Parathyroid adenoma (tissue), 2 donors: ENCODE data around the gene ARHGAP44.

Experiments used
- H2AFZ ChIP-seq: fragments of 300-600 bp; sonication (generic); one replicate; pipeline ENCODE4 v1.7.0; 2017; ENCODE audit warnings: antibody characterized with exemption, mild to moderate bottlenecking
- H3K27ac ChIP-seq: fragments of 300-600 bp; sonication (generic); one replicate; pipeline ENCODE4 v1.7.0; 2017
- H3K27me3 ChIP-seq: fragments of 300-600 bp; sonication (generic); one replicate; pipeline ENCODE4 v1.7.0; 2017; ENCODE audit warnings: low read length; ENCODE audit not compliant: control insufficient read depth, insufficient read depth
- H3K36me3 ChIP-seq: fragments of 300-600 bp; sonication (generic); one replicate; pipeline ENCODE4 v1.7.0; 2017; ENCODE audit warnings: low read length; ENCODE audit not compliant: control insufficient read depth, insufficient read depth
- H3K4me1 ChIP-seq: fragments of 300-600 bp; sonication (generic); one replicate; pipeline ENCODE4 v1.7.0; 2017; ENCODE audit warnings: control low read depth
- H3K4me2 ChIP-seq: fragments of 300-600 bp; sonication (generic); one replicate; pipeline ENCODE4 v1.7.0; 2017; ENCODE audit warnings: low read length
- H3K4me3 ChIP-seq: fragments of 300-600 bp; sonication (generic); one replicate; pipeline ENCODE4 v1.7.0; 2017; ENCODE audit warnings: low read depth, low read length
- H3K79me2 ChIP-seq: fragments of 300-600 bp; sonication (generic); one replicate; pipeline ENCODE4 v1.7.0; 2017; ENCODE audit warnings: control low read depth
- H3K9ac ChIP-seq: fragments of 300-600 bp; sonication (generic); one replicate; pipeline ENCODE4 v1.7.0; 2017; ENCODE audit warnings: mild to moderate bottlenecking
- H3K9me3 ChIP-seq: fragments of 300-600 bp; sonication (generic); one replicate; pipeline ENCODE4 v1.7.0; 2017; ENCODE audit warnings: low read length; ENCODE audit not compliant: control insufficient read depth
- CTCF ChIP-seq: fragments of 300-600 bp; sonication (generic); IDR thresholded peaks from one replicate; pipeline ENCODE4 v1.7.0; 2017; ENCODE audit warnings: antibody characterized with exemption, mild to moderate bottlenecking
- donor health status: primary hyperparathyroidism.

The ARHGAP44 gene

GRCh38 chr17:13003927-13004326 lies 214.6 kb downstream of the ARHGAP44 start:
- Histone ChIP-seq H2AFZ (no peak overlapping the region), H3K4me1 (no peaks in the 10 kb centered on the region), H3K4me3 (no peak overlapping the region), H3K27ac (no peak overlapping the region), H3K36me3 (no peaks in the 10 kb centered on the region), H3K9ac (no peak overlapping the region), H3K4me2 (no peak overlapping the region), H3K79me2 (peaks cover 2% of the 10 kb centered on the region), H3K27me3 (no peaks in the 10 kb centered on the region), H3K9me3 (no peaks in the 10 kb centered on the region)
- TF ChIP-seq CTCF, result no peak

GRCh38 chr17:13004336-13004735 lies 215.0 kb downstream of the ARHGAP44 start:
- H3K9ac ChIP-seq, result no peak overlapping the region
- H3K36me3 ChIP-seq, result no peaks in the 10 kb centered on the region
- no peak for TF ChIP-seq CTCF
- no peak overlapping the region for H3K4me2 ChIP-seq
- no peaks in the 10 kb centered on the region for H3K4me1 ChIP-seq
- no peaks in the 10 kb centered on the region for H3K27me3 ChIP-seq
- no peak overlapping the region for H3K27ac ChIP-seq
- H3K79me2 ChIP-seq, result peaks cover 2% of the 10 kb centered on the region
- H2AFZ ChIP-seq, result no peak overlapping the region
- H3K4me3 ChIP-seq, result no peak overlapping the region
- no peaks in the 10 kb centered on the region for H3K9me3 ChIP-seq

- Histone ChIP-seq H3K4me1 (no peaks in the 10 kb centered on the region), H3K79me2 (peaks cover 2% of the 10 kb centered on the region), H3K9ac (no peak overlapping the region), H3K4me2 (no peak overlapping the region), H3K27ac (no peak overlapping the region), H3K4me3 (no peak overlapping the region), H3K27me3 (no peaks in the 10 kb centered on the region), H2AFZ (no peak overlapping the region), H3K9me3 (no peaks in the 10 kb centered on the region), H3K36me3 (no peaks in the 10 kb centered on the region)
- no peak for TF ChIP-seq CTCF
These were observed 216.2 kb downstream of the ARHGAP44 start for GRCh38 chr17:13005530-13005929.

GRCh38 chr17:13008461-13008860 lies 219.2 kb downstream of the ARHGAP44 start:
- Histone ChIP-seq H3K4me1 (no peaks in the 10 kb centered on the region), H3K9ac (no peak overlapping the region), H3K4me3 (no peak overlapping the region), H3K4me2 (no peak overlapping the region), H3K27me3 (no peaks in the 10 kb centered on the region), H3K27ac (no peak overlapping the region), H3K79me2 (no peaks in the 10 kb centered on the region), H3K9me3 (no peaks in the 10 kb centered on the region), H2AFZ (no peak overlapping the region), H3K36me3 (no peaks in the 10 kb centered on the region)
- no peak for TF ChIP-seq CTCF

GRCh38 chr17:13010959-13011358 lies 221.7 kb downstream of the ARHGAP44 start:
- Histone ChIP-seq H3K27ac (no peak overlapping the region), H3K9me3 (no peaks in the 10 kb centered on the region), H3K4me1 (no peaks in the 10 kb centered on the region), H3K36me3 (no peaks in the 10 kb centered on the region), H3K79me2 (peaks cover 2% of the 10 kb centered on the region), H3K4me3 (no peak overlapping the region), H2AFZ (no peak overlapping the region), H3K27me3 (no peaks in the 10 kb centered on the region), H3K9ac (no peak overlapping the region), H3K4me2 (no peak overlapping the region)
- no peak for TF ChIP-seq CTCF
